K562 (cell line): ENCODE data around the gene HOGA1. TPM values are rescaled to one million over a fixed set of nuclear protein-coding genes. Genes with fewer than 3 reads are reported as not detected.

Experiments
- CREB1 ChIP-seq, 2 experiments: sonication (generic) in 1 of 2; formaldehyde crosslinking in 1 of 2; IDR thresholded peaks; 2 replicates each; pipeline versions ENCODE4 v1.6.1 to v1.8.0; 2012 to 2022; ENCODE audit warnings: inconsistent platforms in 1 of 2, mild to moderate bottlenecking in 1 of 2, missing genetic modification reagents in 1 of 2, moderate library complexity in 1 of 2
- GMEB1 ChIP-seq: fragments of 250-450 bp; sonication (Bioruptor Pico); IDR thresholded peaks from 2 replicates; pipeline ENCODE4 v1.4.0; 2020; ENCODE audit warnings: mild to moderate bottlenecking
- L3MBTL2 ChIP-seq: fragments of 450-650 bp; IDR thresholded peaks from 2 replicates; pipeline ENCODE4 v1.6.1; 2016; ENCODE audit warnings: mild to moderate bottlenecking, moderate library complexity
- MEIS2 ChIP-seq: fragments of 450-650 bp; IDR thresholded peaks from 2 replicates; pipeline ENCODE4 v1.6.1; 2014; ENCODE audit warnings: mild to moderate bottlenecking; ENCODE audit not compliant: partially characterized antibody
- MGA ChIP-seq: fragments of 450-650 bp; IDR thresholded peaks from 2 replicates; pipeline ENCODE4 v1.6.1; 2016; ENCODE audit warnings: mild to moderate bottlenecking, moderate library complexity
- RAD51 ChIP-seq: fragments of 450-650 bp; IDR thresholded peaks from 2 replicates; pipeline ENCODE4 v1.7.1; 2016; ENCODE audit warnings: low read depth, mild to moderate bottlenecking, borderline replicate concordance
- RFX7 ChIP-seq: fragments of 250-450 bp; sonication (Bioruptor Pico); IDR thresholded peaks from 2 replicates; pipeline ENCODE4 v1.5.1; 2021; ENCODE audit warnings: mild to moderate bottlenecking
- SAP30 ChIP-seq: fragments of 200-600 bp; sonication (generic); IDR thresholded peaks from 2 replicates; pipeline ENCODE4 v1.6.1; 2012; ENCODE audit warnings: borderline replicate concordance, low read depth, mild to moderate bottlenecking, moderate library complexity, low read length, control low read depth, inconsistent platforms; ENCODE audit not compliant: insufficient read depth, poor library complexity, severe bottlenecking
- TFE3 ChIP-seq: fragments of 450-650 bp; formaldehyde crosslinking; IDR thresholded peaks from 2 replicates; pipeline ENCODE4 v1.4.0; 2020; ENCODE audit warnings: mild to moderate bottlenecking, mixed read lengths
- ZNF124 ChIP-seq: sonication (generic); formaldehyde crosslinking; IDR thresholded peaks from 2 replicates; pipeline ENCODE4 v1.8.1; 2022; ENCODE audit warnings: missing genetic modification reagents
- ZNF511 ChIP-seq: sonication (generic); formaldehyde crosslinking; IDR thresholded peaks from 2 replicates; pipeline ENCODE4 v1.8.0; 2022; ENCODE audit warnings: mild to moderate bottlenecking, missing genetic modification reagents
- polyA plus RNA-seq, 8 experiments: library from polyadenylated mRNA; depleted of rRNA in 4 of 8; stranded (reverse) in 5 of 8; unstranded in 3 of 8; fragments of >200 nt; fragmentation: Nextera tagmentation in 2 of 8; fragmentation: Illumina TruSeq in 1 of 8; extraction: Ambion mirVana in 2 of 8; extraction: Trizol in 1 of 8; gene quantifications; 2 replicates each; pipeline versions ENCODE4 v1.2.1 to v1.2.3, GENCODE V29; 2011 to 2014; ENCODE audit warnings: inconsistent platforms in 1 of 8, missing spikeins in 1 of 8
- total RNA-seq, 7 experiments: library from RNA; depleted of rRNA in 6 of 7; stranded (reverse); fragments of >200 nt in 6 of 7; fragmentation: Illumina TruSeq in 2 of 7; extraction: Trizol in 2 of 7; gene quantifications; 2 replicates each; pipeline versions ENCODE4 v1.2.1 to v1.2.3, GENCODE V29; 2011 to 2021; ENCODE audit warnings: low replicate concordance in 1 of 7

HOGA1 gene
- total and polyA plus RNA-seq, 9 of the 15 experiments (the other 6 are each of a cell fraction or from before 2014, with no cell fraction given) = not detected

GRCh38 chr10:97584798-97585438 is 729 bp downstream of the HOGA1 start (continued):
- TF ChIP-seq L3MBTL2 (peak; percentile 89), MEIS2 (no peak), ZNF511 (CRISPR knock-in tag) (no peak), MGA (peak; percentile 72), TFE3 (CRISPR knock-in tag) (peak; percentile 47; the same call in 1 of the 2 replicates), RAD51 (peak; percentile 50), GMEB1 (no peak), CREB1 (IDR thresholded peaks at IDR 0.05) (no peak), CREB1 (CRISPR knock-in tag; IDR thresholded peaks at IDR 0.05) (no peak), ZNF124 (CRISPR knock-in tag) (no peak), RFX7 (CRISPR knock-in tag) (no peak), SAP30 (no peak)
